Thyroid gland (tissue), 4 donors: ENCODE data around the gene BTBD16.

Experiments
- POLR2A ChIP-seq, 2 donors: fragments of 450-650 bp; IDR thresholded peaks; one replicate each; pipeline ENCODE4 v1.6.1; 2017; ENCODE audit warnings: antibody characterized with exemption in 2 of 2, mild to moderate bottlenecking in 2 of 2, moderate library complexity in 1 of 2
- TF ChIP-seq, protein P1 (sequence below), 6 experiments: fragments of 200-600 bp in 3 of 6; fragments of 450-650 bp in 3 of 6; sonication (generic) in 3 of 6; IDR thresholded peaks; one replicate each; pipeline ENCODE4 v1.5.1; 2016 to 2019; ENCODE audit warnings: antibody characterized with exemption in 6 of 6, mild to moderate bottlenecking in 2 of 6, inconsistent platforms in 1 of 6, moderate library complexity in 1 of 6

DNA sequence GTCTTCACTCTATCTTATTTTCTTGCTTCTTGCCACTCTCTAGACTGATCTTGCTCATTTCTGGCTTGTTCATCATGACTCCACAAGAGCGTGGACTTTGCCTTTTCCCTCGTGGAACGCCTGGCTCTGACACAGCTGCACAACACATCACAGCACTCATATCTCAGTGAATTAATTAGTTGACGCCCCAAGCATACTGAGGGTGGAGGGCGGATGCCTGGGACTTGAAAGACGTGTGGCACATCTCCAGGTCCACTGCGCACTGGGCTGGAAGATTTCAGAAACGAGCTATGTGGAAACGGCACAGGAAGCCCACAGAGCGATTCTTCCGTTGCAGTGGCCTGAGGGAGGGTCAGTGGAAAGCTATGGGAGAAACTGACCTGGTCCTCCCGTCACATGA is 79.8 kb downstream of the BTBD16 start:
- TF ChIP-seq, protein P1, sequence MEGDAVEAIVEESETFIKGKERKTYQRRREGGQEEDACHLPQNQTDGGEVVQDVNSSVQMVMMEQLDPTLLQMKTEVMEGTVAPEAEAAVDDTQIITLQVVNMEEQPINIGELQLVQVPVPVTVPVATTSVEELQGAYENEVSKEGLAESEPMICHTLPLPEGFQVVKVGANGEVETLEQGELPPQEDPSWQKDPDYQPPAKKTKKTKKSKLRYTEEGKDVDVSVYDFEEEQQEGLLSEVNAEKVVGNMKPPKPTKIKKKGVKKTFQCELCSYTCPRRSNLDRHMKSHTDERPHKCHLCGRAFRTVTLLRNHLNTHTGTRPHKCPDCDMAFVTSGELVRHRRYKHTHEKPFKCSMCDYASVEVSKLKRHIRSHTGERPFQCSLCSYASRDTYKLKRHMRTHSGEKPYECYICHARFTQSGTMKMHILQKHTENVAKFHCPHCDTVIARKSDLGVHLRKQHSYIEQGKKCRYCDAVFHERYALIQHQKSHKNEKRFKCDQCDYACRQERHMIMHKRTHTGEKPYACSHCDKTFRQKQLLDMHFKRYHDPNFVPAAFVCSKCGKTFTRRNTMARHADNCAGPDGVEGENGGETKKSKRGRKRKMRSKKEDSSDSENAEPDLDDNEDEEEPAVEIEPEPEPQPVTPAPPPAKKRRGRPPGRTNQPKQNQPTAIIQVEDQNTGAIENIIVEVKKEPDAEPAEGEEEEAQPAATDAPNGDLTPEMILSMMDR (IDR thresholded peaks at IDR 0.05): no peak
- no peak for TF ChIP-seq POLR2A (IDR thresholded peaks at IDR 0.05)
